CD14-positive monocyte (primary cell): ENCODE data around the gene NMNAT1. TPM values are rescaled to one million over a fixed set of nuclear protein-coding genes. Genes with fewer than 3 reads are reported as not detected.
A peak's percentile ranks its signal among the peaks of the same experiment; 100 is the strongest.

Source experiments
- DNase-seq, 3 donors: peaks; one replicate each; pipeline ENCODE4 v3.0.0-alpha.2; 2011 to 2022
- H2AFZ ChIP-seq: 2 replicates; pipeline ENCODE4 v1.6.0; 2012; ENCODE audit warnings: mild to moderate bottlenecking, low read depth, low read length, inconsistent platforms; ENCODE audit not compliant: insufficient read depth, poor library complexity, severe bottlenecking
- H3K27ac ChIP-seq, 2 donors: 1 replicate in 1 of 2; 2 replicates in 1 of 2; pipeline ENCODE4 v1.5.1; 2012 to 2013; ENCODE audit warnings: low read length in 2 of 2, control low read depth in 1 of 2, inconsistent platforms in 1 of 2, low read depth in 1 of 2, mild to moderate bottlenecking in 1 of 2
- H3K27me3 ChIP-seq, 2 donors: one replicate each; pipeline versions ENCODE4 v1.6.0 to v1.6.1; 2011 to 2013; ENCODE audit warnings: low read length in 2 of 2; ENCODE audit not compliant: control insufficient read depth in 2 of 2, insufficient read depth in 2 of 2
- H3K36me3 ChIP-seq, 2 donors: replicated peaks in 1 of 2; 1 replicate in 1 of 2; 2 replicates in 1 of 2; pipeline versions ENCODE4 v1.5.1 to v1.6.1; 2012 to 2013; ENCODE audit warnings: low read length in 2 of 2, control low read depth in 1 of 2, inconsistent platforms in 1 of 2, mild to moderate bottlenecking in 1 of 2; ENCODE audit not compliant: insufficient read depth in 2 of 2, control insufficient read depth in 1 of 2
- H3K4me1 ChIP-seq, 2 donors: 1 replicate in 1 of 2; 2 replicates in 1 of 2; pipeline versions ENCODE4 v1.5.1 to v1.6.1; 2012 to 2013; ENCODE audit warnings: low read length in 2 of 2, control low read depth in 1 of 2, inconsistent platforms in 1 of 2, mild to moderate bottlenecking in 1 of 2, moderate library complexity in 1 of 2; ENCODE audit not compliant: insufficient read depth in 2 of 2, control insufficient read depth in 1 of 2
- H3K4me2 ChIP-seq: replicated peaks from 2 replicates; pipeline ENCODE3; 2012; ENCODE audit warnings: low read length, moderate library complexity, mild to moderate bottlenecking; ENCODE audit not compliant: poor library complexity, severe bottlenecking; ENCODE audit errors: extremely low read depth
- H3K4me3 ChIP-seq, 3 experiments: fragments of 200-600 bp in 1 of 3; sonication (generic) in 1 of 3; replicated peaks in 1 of 3; 1 replicate in 2 of 3; 2 replicates in 1 of 3; pipeline ENCODE4 v1.5.1; 2011 to 2013; ENCODE audit warnings: low read length in 3 of 3, mild to moderate bottlenecking in 3 of 3, control low read depth in 2 of 3, low read depth in 2 of 3, inconsistent platforms in 1 of 3, moderate library complexity in 1 of 3
- H3K79me2 ChIP-seq: 2 replicates; pipeline ENCODE4 v1.6.0; 2012; ENCODE audit warnings: mild to moderate bottlenecking, control low read depth, inconsistent platforms, low read length, moderate library complexity; ENCODE audit not compliant: insufficient read depth
- H3K9ac ChIP-seq: 2 replicates; pipeline ENCODE4 v1.6.0; 2017; ENCODE audit warnings: low read length, mild to moderate bottlenecking; ENCODE audit not compliant: insufficient read depth, poor library complexity, severe bottlenecking
- H3K9me3 ChIP-seq, 2 donors: replicated peaks in 1 of 2; 1 replicate in 1 of 2; 2 replicates in 1 of 2; pipeline versions ENCODE4 v1.5.1 to v1.6.1; 2012 to 2013; ENCODE audit warnings: low read length in 2 of 2, control low read depth in 1 of 2; ENCODE audit not compliant: control insufficient read depth in 1 of 2, insufficient read depth in 1 of 2
- H4K20me1 ChIP-seq: 2 replicates; pipeline ENCODE4 v1.6.0; 2012; ENCODE audit warnings: mild to moderate bottlenecking, low read length, control low read depth, moderate library complexity; ENCODE audit not compliant: insufficient read depth
- H3K27ac Mint-ChIP-seq, 7 donors: one replicate each; pipeline ENCODE4 v1.8.0; 2020; ENCODE audit warnings: mild to moderate bottlenecking in 7 of 7, mixed read lengths in 7 of 7, moderate library complexity in 6 of 7, inconsistent platforms in 2 of 7
- H3K27me3 Mint-ChIP-seq, 3 donors: one replicate each; pipeline ENCODE4 v1.8.0; 2021 to 2022; ENCODE audit warnings: low read depth in 3 of 3, mild to moderate bottlenecking in 3 of 3, mixed read lengths in 3 of 3, moderate library complexity in 3 of 3, inconsistent platforms in 1 of 3
- H3K36me3 Mint-ChIP-seq, 2 donors: one replicate each; pipeline ENCODE4 v1.8.0; 2020; ENCODE audit warnings: mixed read lengths in 2 of 2, inconsistent platforms in 1 of 2, mild to moderate bottlenecking in 1 of 2
- H3K4me1 Mint-ChIP-seq: one replicate; pipeline ENCODE4 v1.8.0; 2020; ENCODE audit warnings: mild to moderate bottlenecking, mixed read lengths
- H3K4me3 Mint-ChIP-seq, 2 donors: one replicate each; pipeline ENCODE4 v1.8.0; 2020; ENCODE audit warnings: mild to moderate bottlenecking in 2 of 2, mixed read lengths in 2 of 2, moderate library complexity in 1 of 2
- H3K9me3 Mint-ChIP-seq, 7 donors: one replicate each; pipeline ENCODE4 v1.8.0; 2020 to 2022; ENCODE audit warnings: mixed read lengths in 7 of 7, mild to moderate bottlenecking in 6 of 7, moderate library complexity in 6 of 7, inconsistent platforms in 2 of 7
- WGBS: methylation state at CpG from one replicate; pipeline ENCODE4 v1.1.5; 2013; ENCODE audit warnings: missing lambda C conversion rate; ENCODE audit not compliant: insufficient coverage; 5-methylcytosine and 5-hydroxymethylcytosine counted together
- intact Hi-C, 2 donors: fragments of 100-400 bp; cut with micrococcal nuclease; formaldehyde crosslinking; loops; one replicate each; pipeline versions ENCODE4 v1.15.0 to v1.15.1; 2023
- polyA plus RNA-seq, 3 donors: library from polyadenylated mRNA; depleted of rRNA in 1 of 3; unstranded in 2 of 3; stranded (reverse) in 1 of 3; fragments of 300-500 nt in 2 of 3; fragments of >200 nt in 1 of 3; fragmentation: Illumina TruSeq in 2 of 3; gene quantifications; 1 replicate in 2 of 3; 2 replicates in 1 of 3; pipeline ENCODE4 v1.2.3, GENCODE V29; 2012 to 2021
- TF ChIP-seq, protein P1 (sequence below): fragments of 200-600 bp; IDR thresholded peaks from one replicate; pipeline ENCODE4 v1.8.0; 2022; ENCODE audit warnings: antibody characterized with exemption, mild to moderate bottlenecking

Gene NMNAT1
- polyA plus RNA-seq, 3 donors = 6.8 to 9.9 (median 7.1) TPM

DNA sequence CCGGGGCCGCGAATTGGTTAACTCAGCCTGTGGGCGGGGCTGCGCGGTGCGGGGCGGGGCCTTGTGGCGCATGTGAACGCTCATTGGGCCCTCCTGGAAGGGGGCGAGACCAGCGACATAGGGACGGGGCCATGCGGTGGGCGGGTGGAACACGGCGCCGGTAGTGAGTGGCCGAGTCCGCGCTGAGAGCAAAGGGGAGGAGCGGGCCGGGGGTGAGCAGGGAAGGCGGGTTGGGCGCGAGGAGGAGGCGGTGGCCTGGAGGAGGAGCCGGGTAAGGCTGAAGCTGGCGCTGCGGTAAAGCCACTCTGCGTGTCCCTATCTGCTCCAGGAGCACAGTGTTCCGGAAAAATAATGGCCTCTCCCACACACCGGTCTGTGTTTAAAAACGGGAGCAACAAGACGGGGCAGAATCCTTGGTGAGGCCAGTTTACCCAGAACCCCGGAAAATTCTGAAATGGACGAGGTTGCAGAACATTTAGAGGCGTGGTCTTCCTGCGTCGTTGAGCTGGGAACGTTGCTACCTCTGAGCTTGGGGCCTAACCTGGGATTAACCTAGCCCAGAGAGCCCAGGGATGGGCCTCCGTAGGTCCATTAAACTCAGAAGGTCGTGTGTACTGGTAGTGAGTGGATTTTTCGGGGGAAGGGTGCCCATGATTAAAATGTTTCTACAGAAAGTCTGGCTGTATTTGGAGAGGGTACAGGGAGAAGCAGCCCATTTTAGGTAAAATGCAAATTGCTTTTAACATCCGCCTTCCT lies 32.7 kb upstream of the NMNAT1 start:
- Mint-ChIP-seq H3K4me1 (peaks cover 46% of the 10 kb centered on the region), H3K27me3 (peaks cover 0 to 4% (median 2%) of the 10 kb centered on the region in 3 donors), H3K27ac (peak overlapping the region; percentile 90 to 98 (median 97)), H3K9me3 (peaks cover 0 to 2% (median 0%) of the 10 kb centered on the region in 7 donors), H3K36me3 (peaks cover 0 to 10% of the 10 kb centered on the region in 2 donors), H3K4me3 (peak overlapping the region; percentile 90 to 99)
- H4K20me1 ChIP-seq = peaks cover 9% of the 10 kb centered on the region
- under 1% methylated on average over 44 of the region's 45 CpGs for WGBS
- no peaks in the 10 kb centered on the region for H3K36me3 ChIP-seq
- H3K4me2 ChIP-seq = peak overlapping the region; percentile 91
- H3K9ac ChIP-seq = peak overlapping the region; percentile 67
- DNase-seq = peak; percentile 97 to 99 (median 98)
- peak overlapping the region; percentile 61 to 97 (median 67) for H3K4me3 ChIP-seq
- H3K79me2 ChIP-seq = peaks cover 36% of the 10 kb centered on the region
- TF ChIP-seq, protein P1, sequence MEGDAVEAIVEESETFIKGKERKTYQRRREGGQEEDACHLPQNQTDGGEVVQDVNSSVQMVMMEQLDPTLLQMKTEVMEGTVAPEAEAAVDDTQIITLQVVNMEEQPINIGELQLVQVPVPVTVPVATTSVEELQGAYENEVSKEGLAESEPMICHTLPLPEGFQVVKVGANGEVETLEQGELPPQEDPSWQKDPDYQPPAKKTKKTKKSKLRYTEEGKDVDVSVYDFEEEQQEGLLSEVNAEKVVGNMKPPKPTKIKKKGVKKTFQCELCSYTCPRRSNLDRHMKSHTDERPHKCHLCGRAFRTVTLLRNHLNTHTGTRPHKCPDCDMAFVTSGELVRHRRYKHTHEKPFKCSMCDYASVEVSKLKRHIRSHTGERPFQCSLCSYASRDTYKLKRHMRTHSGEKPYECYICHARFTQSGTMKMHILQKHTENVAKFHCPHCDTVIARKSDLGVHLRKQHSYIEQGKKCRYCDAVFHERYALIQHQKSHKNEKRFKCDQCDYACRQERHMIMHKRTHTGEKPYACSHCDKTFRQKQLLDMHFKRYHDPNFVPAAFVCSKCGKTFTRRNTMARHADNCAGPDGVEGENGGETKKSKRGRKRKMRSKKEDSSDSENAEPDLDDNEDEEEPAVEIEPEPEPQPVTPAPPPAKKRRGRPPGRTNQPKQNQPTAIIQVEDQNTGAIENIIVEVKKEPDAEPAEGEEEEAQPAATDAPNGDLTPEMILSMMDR = no peak
- H3K27me3 ChIP-seq = no peaks in the 10 kb centered on the region
- intact Hi-C loops = loop anchor here (2.0 to 10.0 kb wide), 4 partner anchors 32 to 124 kb away; partner anchors contain the start of genes LZIC (in 1 of the 2), NMNAT1 (in 1 of the 2) and UBE4B (in 1 of the 2)
- H3K9me3 ChIP-seq = no peaks in the 10 kb centered on the region
- H2AFZ ChIP-seq = peak overlapping the region; percentile 93
- peaks cover 29 to 36% of the 10 kb centered on the region in 2 donors for H3K4me1 ChIP-seq
- peak overlapping the region; percentile 75 to 92 for H3K27ac ChIP-seq

DNA sequence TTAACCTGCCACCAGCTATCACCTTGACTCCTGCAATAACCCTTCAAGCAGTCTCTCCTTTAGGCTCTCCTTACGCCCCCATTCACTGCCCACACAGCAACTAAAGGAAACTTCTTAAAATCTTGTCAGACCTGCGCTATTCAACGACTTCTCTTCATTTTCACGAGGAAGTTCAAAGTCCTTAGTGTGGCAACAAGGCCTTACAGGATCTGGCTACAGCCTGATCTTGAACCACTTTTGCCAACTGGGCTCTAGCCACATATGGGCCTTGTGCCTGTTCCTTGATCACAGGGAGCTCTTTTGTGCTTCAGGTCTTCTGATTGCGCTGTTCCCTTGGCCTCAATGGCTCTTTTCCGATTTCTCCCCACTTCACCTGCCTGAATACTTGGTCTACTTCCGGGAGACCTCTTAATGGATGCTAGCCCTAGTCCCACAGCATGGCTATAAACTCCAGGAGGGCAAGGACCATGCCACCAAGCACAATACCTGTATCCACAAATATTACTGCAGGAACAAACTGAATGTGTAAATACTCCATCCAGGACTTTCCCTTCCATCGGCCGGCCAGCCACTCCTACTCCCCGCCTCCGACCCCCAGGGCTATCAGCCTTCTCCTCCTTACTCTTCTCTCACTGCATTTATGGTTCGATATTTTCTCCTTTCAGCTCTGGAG lies 30.9 kb upstream of the NMNAT1 start:
- H3K4me1 Mint-ChIP-seq = peaks cover 39% of the 10 kb centered on the region

More for the DNA sequence above, 30.9 kb upstream of the NMNAT1 start:
- no peaks in the 10 kb centered on the region for H3K9me3 ChIP-seq
- no peak overlapping the region for H3K4me3 Mint-ChIP-seq
- H3K4me1 ChIP-seq = peaks cover 29 to 35% of the 10 kb centered on the region in 2 donors
- no peak overlapping the region for H3K4me3 ChIP-seq
- no peak for DNase-seq
- peaks cover 0 to 2% (median 0%) of the 10 kb centered on the region in 7 donors for H3K9me3 Mint-ChIP-seq
- H3K79me2 ChIP-seq = peaks cover 20% of the 10 kb centered on the region
- intact Hi-C loops = loop anchor here (5.0 to 10.0 kb wide), 2 partner anchors 35 to 122 kb away; partner anchors contain the start of gene UBE4B (in 1 of the 2)
- H3K36me3 ChIP-seq = no peaks in the 10 kb centered on the region
- 65% methylated on average over 9 of the region's 12 CpGs for WGBS
- peaks cover 0 to 4% (median 3%) of the 10 kb centered on the region in 3 donors for H3K27me3 Mint-ChIP-seq
- no peaks in the 10 kb centered on the region for H3K27me3 ChIP-seq
- peak overlapping the region in 5 of 7 donors; percentile 8 to 70 (median 63) for H3K27ac Mint-ChIP-seq
- peak overlapping the region; percentile 59 for H2AFZ ChIP-seq
- H3K27ac ChIP-seq = no peak overlapping the region
- no peak overlapping the region for H3K4me2 ChIP-seq
- TF ChIP-seq, protein P1 = no peak
- H3K36me3 Mint-ChIP-seq = peaks cover 0 to 2% of the 10 kb centered on the region in 2 donors
- peaks cover 9% of the 10 kb centered on the region for H4K20me1 ChIP-seq
- no peak overlapping the region for H3K9ac ChIP-seq
